ENCODE measurements around the gene CDNF.

The CDNF gene

DNA sequence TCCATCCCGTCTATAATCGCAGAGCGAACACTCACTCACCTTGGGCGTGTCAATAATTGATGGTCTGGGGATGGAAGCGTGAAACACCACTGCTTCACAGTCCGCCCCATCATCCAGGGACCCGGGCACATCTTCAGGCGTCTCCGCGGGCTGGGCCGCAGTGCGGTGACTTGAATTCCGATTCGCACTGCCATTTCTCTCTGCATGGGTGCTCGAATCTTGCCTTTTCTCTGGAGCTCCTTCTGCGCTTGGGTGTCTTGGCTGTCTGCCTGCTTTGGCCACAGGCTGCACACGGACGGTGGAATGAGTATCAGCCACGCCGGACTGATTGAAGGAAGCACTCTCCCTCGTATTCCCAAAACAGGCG lies 63.6 kb downstream of the CDNF start:
- no peak overlapping the region for H3K27ac ChIP-seq
- TF ChIP-seq, protein P1, sequence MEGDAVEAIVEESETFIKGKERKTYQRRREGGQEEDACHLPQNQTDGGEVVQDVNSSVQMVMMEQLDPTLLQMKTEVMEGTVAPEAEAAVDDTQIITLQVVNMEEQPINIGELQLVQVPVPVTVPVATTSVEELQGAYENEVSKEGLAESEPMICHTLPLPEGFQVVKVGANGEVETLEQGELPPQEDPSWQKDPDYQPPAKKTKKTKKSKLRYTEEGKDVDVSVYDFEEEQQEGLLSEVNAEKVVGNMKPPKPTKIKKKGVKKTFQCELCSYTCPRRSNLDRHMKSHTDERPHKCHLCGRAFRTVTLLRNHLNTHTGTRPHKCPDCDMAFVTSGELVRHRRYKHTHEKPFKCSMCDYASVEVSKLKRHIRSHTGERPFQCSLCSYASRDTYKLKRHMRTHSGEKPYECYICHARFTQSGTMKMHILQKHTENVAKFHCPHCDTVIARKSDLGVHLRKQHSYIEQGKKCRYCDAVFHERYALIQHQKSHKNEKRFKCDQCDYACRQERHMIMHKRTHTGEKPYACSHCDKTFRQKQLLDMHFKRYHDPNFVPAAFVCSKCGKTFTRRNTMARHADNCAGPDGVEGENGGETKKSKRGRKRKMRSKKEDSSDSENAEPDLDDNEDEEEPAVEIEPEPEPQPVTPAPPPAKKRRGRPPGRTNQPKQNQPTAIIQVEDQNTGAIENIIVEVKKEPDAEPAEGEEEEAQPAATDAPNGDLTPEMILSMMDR (conservative IDR thresholded peaks at IDR 0.05), result no peak

DNA sequence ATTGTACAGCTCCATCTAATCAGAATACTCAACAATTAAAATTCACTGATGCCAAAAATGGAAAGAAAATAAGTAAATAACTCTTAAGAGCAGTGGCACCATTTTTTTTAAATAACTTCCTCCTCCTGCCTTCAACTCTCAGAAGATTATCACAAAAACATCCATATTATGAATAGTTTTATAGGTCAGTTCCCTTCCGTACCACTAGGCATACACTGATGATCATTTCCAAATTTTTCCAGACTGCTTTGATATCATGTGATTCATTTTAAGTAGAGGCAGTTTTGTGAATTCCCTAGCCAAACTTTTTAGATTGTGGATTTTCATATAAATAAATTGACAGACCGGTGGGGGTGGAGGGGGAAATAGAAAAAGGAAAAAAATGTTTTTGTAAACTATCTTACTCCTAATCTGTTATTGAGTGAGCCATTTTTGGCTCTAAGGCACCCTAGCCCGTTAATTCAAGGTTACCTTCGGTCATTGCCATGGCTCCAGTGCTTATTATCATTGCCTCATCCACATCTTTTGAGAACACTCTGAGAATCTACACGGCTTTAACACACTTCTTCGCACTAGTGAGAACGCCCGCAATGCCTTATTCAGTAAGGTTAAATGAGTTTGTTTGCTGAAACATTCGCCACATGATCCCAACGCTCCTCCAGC lies 64.2 kb downstream of the CDNF start:
- H3K27ac ChIP-seq, result no peak overlapping the region
- TF ChIP-seq, protein P1 (conservative IDR thresholded peaks at IDR 0.05), result no peak

DNA sequence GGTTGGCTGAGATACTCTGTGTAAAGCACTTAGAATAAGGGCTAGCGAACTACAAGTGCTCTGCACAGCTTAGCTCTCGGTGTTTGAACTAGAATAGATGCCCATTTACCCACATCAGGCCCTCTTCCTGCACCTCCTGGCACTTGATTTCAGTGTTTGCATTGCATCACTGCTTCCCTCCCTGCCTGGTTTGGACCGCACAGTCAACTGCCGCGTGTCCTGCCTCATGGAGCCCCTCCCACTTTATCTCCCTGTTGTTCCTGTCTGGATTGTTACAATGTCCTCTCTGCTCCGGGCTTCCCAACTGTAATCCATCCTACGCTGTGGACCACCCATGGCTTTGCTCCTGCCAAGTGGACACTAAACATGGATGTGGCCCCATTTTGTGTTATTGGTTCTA lies 65.4 kb downstream of the CDNF start:
- TF ChIP-seq, protein P1 (conservative IDR thresholded peaks at IDR 0.05), result no peak
- H3K27ac ChIP-seq, result no peak overlapping the region

DNA sequence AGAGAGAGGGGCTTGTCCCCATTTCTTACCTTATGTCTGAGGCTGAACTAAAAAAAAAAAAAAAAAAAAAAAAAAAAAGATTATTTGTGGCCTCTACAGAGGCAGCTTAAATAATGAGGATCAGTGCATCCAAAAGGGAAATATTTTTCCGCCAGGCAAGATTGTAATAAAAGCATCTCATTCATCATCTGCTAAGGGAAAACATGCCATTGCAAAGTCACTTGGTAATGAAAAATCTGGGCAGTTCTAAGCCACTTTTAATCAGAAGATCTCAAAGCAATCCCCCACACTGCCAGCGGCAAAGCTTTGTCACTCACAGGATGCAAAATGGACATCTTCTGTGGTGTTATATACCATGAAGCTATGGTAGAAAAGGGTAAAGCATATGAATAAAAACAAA lies 66.9 kb downstream of the CDNF start:
- no peak overlapping the region for H3K27ac ChIP-seq
- TF ChIP-seq, protein P1 (conservative IDR thresholded peaks at IDR 0.05), result no peak
